Measurements from ENCODE around the gene ADAM19.

DNA sequence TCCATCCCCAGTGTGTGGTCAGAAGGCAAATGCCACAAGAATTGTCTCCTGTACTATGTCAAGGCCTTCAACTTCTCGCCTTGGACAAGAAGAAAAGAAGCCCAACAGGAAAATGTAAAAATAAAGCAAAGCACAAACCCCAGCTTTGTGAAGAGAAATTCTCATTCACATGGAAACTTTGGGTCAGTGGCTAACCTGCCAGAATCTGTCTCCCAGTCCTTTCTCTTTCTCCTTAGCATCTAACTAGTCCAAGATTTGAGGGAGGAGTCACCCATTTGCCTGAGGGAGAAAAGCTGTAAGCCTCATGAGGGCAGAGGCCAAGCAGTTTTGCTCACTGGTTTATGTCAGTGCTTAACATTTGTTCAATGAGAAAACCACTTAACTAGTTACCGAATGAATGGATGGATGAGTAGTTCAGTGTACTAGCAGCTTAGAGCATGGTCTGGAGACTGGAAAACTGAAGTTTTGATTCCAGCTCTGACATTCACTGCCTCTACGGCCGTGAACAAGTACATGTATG lies 36.0 kb downstream of the ADAM19 start:
- TF ChIP-seq, protein P1, sequence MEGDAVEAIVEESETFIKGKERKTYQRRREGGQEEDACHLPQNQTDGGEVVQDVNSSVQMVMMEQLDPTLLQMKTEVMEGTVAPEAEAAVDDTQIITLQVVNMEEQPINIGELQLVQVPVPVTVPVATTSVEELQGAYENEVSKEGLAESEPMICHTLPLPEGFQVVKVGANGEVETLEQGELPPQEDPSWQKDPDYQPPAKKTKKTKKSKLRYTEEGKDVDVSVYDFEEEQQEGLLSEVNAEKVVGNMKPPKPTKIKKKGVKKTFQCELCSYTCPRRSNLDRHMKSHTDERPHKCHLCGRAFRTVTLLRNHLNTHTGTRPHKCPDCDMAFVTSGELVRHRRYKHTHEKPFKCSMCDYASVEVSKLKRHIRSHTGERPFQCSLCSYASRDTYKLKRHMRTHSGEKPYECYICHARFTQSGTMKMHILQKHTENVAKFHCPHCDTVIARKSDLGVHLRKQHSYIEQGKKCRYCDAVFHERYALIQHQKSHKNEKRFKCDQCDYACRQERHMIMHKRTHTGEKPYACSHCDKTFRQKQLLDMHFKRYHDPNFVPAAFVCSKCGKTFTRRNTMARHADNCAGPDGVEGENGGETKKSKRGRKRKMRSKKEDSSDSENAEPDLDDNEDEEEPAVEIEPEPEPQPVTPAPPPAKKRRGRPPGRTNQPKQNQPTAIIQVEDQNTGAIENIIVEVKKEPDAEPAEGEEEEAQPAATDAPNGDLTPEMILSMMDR (IDR thresholded peaks at IDR 0.05), result no peak
- TF ChIP-seq POLR2AphosphoS5 (IDR thresholded peaks at IDR 0.05) (no peak), POLR2A (IDR thresholded peaks at IDR 0.05) (no peak)

Measured in breast epithelium (tissue), 3 donors.